Mucosa of gallbladder (tissue), 1 donor: Measurements from ENCODE around the gene GYS1. TPM values are rescaled to one million over a fixed set of nuclear protein-coding genes. Genes with fewer than 3 reads are reported as not detected.
"Not testable (repeated sequence)": the region's sequence is repeated elsewhere in the genome, so short reads cannot be mapped to it uniquely, and the experiment has no call there.

Experiments
- DNase-seq: peaks from one replicate; pipeline ENCODE4 v3.0.0-alpha.2; 2020; ENCODE audit warnings: low spot score
- total RNA-seq: library from RNA; stranded (reverse); gene quantifications from one replicate; pipeline ENCODE4 v1.2.1, GENCODE V29; 2021
- donor health status: DM: no; HTN: no; CAD: no.

Gene GYS1
- total RNA-seq, result 41.3 TPM

DNA sequence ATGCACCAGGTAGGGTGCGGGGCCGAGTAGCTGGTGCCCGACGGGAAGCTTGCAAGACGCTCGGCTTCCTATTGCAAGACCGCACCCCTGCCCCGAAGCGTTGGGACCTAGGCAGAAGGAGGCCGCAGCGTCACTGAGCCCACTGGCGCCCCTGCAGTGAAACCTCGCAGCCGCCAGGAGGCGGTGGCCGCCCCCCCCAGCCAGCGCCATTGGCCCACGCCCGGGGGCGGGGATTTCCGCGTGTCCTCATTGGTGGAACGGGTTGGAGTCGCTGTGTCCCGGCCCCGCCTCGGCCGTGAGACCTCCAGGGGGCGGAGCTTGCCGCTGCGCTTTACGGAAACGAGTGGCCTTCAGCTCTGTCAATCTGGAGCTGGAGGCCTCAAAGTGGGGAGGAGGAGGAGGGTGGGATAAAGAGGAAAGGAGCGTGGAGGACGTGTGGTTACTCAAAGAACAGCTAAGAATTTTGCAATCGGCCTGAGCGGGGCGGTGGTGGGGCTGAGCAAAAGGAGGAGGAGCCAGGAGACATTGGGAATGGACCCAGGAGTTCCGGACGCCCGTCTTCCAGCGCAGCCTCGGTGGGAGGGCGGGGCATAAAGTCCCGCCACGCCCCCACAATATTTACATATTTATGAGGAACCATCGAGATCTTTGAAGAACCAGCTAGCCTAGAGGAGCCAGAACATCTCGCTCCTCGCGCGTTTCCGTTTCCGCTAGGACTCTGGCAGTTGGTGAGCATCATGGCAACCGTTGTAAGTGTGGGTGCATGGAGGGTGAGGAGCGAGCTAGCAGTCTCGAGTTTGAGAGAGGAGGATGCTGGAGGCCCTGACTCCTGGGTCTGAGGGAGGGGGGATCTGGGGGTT is at the start of gene GYS1, which contains the start of gene RUVBL2:
GYS1 (minus strand) TSS at position 135 of the 860 bp plus-strand sequence. CDS start 197 bp downstream, outside the sequence.
RUVBL2 (plus strand) TSS at position 713 of the 860 bp plus-strand sequence; CDS start at position 738, 25 bp downstream.
- peak; percentile 100 for DNase-seq

DNA sequence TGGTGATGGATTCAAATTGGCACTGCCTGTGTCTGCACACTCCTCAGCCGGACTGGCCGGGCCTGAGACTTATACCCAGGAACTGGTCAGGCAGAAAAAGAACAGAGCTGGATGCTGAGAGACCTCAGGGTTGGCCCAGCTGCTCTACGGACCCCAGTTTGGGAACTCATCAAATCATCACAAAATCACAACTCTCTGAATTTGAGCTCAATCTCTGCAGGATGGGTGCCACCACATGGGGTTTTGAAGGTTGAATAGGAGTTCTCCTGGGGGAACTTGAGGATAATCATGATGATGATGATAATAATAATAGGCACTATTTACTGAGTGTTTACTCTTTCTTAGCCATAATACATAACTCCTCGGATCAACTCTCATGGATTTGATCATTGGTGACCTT is 49.6 kb upstream of the GYS1 start:
- DNase-seq, result not testable (repeated sequence)

DNA sequence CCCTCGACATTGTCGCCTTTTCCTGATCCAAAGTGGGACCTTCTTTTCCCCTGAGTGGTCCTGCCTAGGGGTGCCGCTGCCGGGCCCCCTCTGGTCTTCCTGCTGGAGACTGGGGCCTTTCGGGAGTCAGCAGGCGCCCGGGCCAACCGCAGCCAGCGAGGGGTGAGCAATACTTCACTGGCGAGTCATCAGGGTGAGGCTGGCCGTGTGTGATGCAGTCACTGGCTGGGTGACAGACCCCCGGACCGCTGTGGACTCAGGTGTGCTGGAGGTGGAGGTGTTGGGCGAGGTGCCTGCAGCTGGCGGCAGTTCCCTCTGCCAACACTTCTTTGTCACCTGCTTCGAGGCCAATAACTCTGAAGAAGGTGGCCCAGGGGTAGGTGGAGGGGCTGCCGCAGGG is 49.1 kb upstream of the GYS1 start:
- no peak for DNase-seq

DNA sequence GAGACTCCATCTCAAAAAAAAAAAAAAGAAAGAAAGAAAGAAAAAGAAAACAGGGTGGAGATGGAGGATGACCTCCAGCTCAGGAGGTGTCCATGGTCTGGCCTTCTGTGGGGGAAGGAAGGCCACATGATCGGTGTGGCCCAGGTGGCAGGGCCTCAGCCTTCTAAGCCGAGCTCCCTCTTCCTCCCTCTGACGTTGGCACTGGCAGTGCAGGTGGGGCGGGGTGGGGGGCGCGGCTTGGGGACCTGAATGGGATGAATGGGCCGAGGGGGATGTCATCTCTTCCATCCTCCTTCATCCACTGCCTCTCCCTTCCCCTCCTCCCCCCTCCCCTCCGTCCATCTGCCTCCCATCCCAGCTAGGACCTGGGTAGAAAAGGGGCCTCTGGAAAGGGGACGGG is 46.6 kb upstream of the GYS1 start:
- not testable (repeated sequence) for DNase-seq

DNA sequence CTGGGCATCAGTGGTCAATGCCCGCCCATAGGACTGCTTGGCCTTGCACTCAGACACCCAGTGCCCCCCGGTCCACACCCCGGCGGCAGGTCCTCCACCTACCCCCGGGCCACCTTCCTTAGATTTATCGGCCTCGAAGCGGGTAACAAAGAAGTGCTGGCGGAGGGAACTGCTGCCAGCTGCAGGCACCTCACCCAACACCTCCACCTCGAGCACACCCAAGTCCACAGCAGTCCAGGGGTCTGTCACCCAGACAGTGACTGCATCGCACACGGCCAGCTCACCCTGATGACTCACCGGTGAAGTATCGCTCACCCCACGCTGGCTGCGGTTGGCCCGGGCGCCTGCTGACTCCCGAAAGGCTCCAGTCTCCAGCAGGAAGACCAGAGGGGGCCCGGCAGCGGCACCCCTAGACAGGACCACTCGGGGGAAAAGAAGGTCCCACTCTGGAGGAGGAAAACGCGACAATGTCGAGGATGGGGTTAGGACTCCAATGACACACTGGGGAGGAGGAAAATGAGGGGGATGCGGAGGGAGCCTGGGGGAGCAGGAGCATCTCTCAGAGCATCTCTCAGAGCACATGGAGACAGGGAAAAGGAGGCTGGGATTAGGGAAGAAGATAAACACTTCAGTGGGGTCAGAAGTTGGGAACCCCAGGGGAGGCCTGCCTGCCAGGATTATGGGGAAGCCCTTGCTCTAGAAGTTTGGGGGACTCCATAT is 45.6 kb upstream of the GYS1 start:
- not testable (repeated sequence) for DNase-seq

DNA sequence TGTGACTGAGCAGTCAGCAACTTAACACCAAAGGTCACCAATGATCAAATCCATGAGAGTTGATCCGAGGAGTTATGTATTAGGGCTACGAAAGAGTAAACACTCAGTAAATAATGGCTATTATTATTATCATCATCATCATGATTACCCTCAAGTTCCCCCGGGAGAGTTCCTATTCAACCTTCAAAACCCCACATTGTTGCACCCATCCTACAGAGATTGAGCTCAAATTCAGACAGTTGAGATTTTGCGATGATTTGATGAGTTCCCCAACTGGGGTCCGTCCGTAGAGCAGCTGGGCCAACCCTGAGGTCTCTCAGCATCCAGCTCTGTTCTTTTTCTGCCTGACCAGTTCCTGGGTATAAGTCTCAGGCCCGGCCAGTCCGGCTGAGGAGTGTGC is 45.0 kb upstream of the GYS1 start:
- DNase-seq, result not testable (repeated sequence)

DNA sequence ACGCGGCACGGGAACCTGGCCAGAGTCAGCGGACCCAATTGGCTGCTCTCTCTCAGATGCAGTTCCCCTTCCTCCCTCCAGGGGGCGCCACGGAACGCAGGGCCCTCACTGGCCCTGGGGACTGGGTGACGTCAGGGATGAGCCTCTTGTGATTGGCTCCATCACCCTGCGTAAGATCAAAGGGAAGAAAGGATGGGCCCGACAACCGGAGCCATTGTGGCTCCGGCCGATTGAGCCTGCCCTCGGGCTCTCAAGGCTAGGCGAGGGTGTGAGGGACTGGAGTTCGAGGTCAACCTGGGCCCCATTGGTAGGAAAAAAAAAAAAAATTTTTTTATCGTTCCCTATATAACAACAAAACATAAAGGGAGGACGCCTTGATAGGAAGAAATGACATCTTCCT is 43.7 kb upstream of the GYS1 start, which contains the start of gene CGB1:
CGB1 (minus strand) TSS at position 81 of the 400 bp plus-strand sequence. CDS start 184 bp downstream, outside the sequence.
- not testable (repeated sequence) for DNase-seq

DNA sequence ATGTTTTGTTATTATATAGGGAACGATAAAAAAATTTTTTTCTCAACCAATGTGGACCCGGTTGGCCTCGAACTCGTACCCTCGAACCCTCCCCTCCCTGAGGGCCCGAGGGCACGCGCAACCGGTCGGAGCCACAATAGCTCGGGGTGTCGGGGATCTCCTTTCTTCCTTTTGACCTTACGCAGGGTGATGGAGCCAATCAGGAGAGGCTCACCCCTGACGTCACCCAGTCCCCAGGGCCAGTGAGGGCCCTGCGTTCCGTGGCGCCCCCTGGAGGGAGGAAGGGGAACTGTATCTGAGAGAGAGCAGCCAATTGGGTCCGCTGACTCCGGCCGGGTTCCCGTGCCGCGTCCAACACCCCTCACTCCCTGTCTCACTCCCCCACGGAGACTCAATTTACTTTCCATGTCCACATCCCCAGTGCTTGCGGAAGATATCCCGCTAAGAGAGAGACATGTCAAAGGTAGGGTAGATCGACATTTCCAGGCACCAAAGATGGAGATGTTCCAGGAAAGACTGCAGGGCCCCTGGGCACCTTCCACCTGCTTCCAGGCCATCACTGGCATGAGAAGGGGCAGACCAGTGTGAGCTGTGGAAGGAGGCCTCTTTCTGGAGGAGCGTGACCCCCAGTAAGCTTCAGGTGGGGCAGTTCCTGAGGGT is 38.7 kb upstream of the GYS1 start, which contains the start of gene CGB2:
CGB2 (plus strand) TSS at position 249 of the 660 bp plus-strand sequence; CDS start at position 455, 206 bp downstream.
- not testable (repeated sequence) for DNase-seq

DNA sequence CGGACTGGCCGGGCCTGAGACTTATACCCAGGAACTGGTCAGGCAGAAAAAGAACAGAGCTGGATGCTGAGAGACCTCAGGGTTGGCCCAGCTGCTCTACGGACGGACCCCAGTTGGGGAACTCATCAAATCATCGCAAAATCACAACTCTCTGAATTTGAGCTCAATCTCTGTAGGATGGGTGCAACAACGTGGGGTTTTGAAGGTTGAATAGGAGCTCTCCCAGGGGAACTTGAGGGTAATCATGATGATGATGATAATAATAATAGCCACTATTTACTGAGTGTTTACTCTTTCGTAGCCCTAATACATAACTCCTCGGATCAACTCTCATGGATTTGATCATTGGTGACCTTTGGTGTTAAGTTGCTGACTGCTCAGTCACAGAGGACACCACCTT is 37.2 kb upstream of the GYS1 start:
- DNase-seq, result not testable (repeated sequence)

DNA sequence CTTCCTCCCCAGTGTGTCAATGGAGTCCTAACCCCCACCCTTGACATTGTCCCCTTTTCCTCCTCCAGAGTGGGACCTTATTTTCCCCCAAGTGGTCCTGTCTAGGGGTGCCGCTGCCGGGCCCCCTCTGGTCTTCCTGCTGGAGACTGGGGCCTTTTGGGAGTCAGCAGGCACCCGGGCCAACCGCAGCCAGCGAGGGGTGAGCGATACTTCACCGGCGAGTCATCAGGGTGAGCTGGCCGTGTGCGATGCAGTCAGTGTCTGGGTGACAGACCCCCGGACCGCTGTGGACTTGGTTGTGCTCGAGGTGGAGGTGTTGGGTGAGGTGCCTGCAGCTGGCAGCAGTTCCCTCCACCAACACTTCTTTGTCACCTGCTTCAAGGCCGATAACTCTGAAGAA is 36.6 kb upstream of the GYS1 start:
- not testable (repeated sequence) for DNase-seq

DNA sequence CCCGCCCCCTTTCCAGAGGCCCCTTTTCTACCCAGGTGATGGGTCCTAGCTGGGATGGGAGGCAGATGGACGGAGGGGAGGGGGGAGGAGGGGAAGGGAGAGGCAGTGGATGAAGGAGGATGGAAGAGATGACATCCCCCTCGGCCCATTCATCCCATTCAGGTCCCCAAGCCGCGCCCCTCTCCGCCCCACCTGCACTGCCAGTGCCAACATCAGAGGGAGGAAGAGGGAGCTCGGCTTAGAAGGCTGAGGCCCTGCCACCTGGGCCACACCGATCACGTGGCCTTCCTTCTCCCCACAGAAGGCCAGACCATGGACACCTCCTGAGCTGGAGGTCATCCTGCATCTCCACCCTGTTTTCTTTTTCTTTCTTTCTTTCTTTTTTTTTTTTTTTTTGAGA is 35.6 kb upstream of the GYS1 start:
- DNase-seq, result not testable (repeated sequence)

DNA sequence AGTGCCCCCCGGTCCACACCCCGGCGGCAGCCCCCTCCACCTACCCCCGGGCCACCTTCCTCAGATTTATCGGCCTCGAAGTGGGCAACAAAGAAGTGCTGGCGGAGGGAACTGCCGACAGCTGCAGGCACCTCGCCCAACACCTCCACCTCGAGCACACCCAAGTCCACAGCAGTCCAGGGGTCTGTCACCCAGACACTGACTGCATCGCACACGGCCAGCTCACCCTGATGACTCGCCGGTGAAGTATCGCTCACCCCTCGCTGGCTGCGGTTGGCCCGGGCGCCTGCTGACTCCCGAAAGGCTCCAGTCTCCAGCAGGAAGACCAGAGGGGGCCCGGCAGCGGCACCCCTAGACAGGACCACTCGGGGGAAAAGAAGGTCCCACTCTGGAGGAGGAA is 32.5 kb upstream of the GYS1 start:
- DNase-seq, result not testable (repeated sequence)

DNA sequence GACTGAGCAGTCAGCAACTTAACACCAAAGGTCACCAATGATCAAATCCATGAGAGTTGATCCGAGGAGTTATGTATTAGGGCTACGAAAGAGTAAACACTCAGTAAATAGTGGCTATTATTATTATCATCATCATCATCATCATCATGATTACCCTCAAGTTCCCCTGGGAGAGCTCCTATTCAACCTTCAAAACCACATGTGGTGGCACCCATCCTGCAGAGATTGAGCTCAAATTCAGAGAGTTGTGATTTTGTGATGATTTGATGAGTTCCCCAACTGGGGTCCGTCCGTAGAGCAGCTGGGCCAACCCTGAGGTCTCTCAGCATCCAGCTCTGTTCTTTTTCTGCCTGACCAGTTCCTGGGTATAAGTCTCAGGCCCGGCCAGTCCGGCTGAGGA is 32.0 kb upstream of the GYS1 start:
- DNase-seq, result not testable (repeated sequence)

DNA sequence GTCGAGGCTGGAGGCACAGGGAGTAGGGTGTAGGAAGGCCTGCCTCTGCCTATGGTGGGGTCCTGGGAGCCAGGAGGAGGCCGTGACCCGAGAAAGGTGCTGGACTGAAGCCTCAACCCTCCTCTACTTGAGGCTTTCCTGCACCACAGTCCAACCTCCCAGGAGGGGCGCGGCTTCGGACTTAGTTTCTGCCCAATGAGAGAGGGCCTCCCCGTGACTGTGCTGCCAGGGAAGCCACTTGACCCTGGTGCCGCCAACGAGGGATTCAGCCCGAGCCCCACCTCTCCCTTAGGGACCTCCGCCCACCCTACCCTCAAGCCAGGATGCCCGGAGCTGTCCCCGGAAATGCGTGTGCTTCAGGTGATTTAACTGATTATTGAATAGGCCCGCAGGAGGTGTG is 31.1 kb upstream of the GYS1 start, which contains the start of gene CGB3:
CGB3 (minus strand) TSS at position 101 of the 400 bp plus-strand sequence. CDS start 362 bp downstream, outside the sequence.
- DNase-seq, result not testable (repeated sequence)

DNA sequence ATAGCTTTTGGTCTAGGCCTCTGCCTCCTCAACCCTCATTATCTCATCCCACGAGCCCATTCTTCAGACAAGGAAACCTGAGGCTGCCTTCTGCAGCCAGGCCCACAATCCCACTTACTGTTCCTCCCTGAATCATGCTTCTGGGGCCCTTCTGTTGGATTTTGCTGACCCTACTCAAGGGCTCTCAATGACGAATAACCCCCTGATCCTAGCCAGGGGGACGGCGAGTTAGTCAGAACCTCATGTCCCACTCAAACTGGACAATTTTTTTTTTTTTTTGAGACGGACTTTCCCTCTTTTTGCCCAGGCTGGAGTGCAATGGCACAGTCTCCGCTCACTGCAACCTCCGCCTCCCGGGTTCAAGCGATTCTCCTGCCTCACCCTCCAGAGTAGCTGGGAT is 29.0 kb upstream of the GYS1 start:
- no peak for DNase-seq

DNA sequence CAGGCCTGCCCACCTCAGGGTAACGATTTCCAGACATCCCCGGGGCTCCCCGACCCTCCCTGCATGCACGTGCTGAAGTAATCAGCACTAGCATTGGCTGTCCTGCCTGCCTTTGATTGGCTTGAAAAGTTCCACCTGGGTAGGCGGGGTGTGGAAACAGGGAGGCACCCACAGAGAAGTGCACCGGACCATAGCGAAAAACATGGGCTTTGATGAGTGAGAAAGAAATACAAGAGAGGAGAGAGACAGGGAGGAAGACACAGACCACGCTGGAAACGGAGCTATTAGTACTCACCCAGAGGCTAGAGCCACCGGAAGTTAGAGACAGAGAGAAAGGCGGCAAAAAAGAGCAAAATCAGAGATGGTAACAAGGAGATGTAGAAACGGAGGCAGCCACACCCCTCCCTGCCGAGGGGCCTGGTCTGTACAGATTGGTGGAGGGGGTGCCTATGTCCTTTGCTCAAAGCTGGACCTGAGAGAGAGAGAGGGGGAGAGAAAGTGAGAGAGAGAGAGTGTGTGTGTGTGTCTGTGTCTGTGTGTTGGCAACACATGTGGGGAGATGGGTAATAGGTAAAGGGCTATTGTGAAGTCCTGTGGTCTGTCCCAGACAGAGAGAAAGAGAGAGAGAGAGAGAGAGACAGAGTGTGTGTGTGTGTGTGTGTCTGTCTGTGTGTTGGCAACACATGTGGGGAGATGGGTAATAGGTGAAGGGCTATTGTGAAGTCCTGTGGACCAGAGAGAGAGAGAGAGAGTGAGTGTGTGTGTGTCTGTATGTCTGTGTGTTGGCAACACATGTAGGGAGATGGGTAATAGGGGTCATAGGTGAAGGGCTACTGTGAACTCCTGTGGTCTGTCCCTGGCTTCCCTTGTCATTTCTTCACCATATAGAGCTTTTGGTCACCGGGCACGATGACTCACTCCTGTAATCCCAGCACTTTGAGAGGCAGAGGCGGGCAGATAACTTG is 28.1 kb upstream of the GYS1 start:
- no peak for DNase-seq

DNA sequence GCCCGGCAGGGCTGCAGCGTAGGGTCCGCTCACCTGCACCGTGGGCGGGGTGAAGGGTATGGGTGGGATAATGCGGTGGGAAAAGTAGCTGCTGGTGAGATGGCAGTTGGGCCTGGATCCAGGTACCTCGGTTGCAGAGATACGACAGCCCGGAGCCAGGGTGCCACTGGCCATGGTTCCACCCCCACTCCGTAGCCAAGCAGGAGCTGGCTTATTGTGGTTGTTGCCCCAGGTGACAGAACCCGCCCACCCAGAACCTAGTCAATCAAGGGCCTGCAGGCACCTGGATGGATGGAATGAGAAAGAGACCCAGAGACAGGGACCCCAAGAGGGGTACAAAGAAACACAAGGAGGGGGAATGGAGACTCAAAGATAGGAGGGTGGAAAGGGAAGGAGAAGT is 27.2 kb upstream of the GYS1 start:
- no peak for DNase-seq

DNA sequence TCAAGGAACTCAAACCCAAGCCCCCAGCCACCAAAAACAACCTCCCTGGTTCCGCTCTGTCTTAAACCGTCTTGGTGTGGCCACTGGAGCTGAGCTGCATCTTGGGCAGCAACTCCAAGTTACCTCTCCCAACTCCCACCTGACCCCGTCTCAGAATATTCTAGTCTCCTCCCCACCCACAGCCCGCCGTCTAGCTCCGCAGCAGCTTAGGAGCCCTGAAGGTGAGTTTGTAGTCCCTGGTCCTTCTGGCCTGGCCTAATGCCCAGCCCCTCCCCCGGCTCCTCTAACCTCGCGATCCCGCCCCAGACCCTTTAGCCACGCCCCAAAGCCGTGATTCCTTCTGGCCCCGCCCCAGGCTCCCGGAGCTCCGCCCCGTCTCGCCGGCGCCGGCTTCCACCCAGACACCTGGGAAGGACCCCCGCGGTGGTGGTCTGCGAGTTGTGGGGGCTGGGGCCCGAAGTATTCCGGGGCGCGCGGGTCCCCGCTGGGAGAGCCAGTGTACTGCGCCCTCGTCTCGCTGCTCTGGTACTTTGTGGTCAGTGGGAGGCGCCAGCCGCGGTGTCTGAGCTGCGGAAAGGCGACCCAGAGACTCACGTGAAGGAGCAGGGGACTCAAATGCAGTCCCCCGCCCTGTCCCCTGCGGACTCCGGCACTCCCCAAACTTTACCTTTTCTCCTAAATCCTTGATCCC is 26.3 kb upstream of the GYS1 start:
- peak; percentile 73 for DNase-seq

DNA sequence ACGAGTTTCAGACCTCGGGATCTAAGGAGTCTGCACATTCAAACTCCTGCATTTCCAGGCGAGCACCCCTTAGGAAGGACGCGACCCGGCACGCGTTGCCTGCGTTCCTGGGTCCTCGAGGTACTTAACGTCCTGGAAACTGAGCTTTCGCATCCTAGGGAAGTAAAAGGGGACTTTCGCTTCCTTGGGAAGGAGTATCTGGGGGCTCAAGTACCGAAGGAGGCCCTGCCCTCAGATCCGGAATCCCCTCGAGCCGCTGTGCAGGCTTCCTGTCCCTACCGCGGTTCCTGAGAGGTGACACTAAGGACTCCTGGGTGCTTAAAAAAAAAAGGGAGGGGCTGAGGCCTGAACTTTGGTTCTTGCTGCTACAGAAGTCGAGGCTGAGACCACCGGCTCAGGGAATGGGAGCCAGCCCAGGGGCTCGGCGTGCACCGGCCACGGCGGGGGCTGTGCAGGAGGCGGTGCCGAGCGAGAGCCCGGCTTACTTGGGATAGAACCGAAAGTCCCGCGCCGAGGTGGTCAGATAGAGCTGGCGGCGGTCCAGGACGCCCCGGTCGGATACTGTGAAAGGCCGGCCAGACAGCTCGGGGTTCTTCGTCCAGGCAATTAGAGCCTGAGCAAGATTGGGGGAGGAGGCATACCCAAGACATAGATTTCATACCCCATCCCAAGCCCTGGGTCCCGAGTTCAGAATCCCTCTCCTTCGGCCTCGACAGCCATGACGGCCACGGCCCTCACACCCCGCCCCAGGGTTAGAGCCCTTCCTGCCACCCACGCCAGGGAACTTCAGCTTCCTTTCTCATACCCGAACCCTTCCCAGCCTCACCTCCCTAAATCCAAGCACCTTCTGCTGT is 25.5 kb upstream of the GYS1 start:
- not testable (repeated sequence) for DNase-seq
